HEK293 (cell line): Measurements from ENCODE around the gene PHGDH.

Experiments
- CTCF ChIA-PET: fragments of 350-600 bp; formaldehyde crosslinking; extraction: SDS; loops from one replicate; lab custom pipeline; 2021; ENCODE audit warnings: antibody characterized with exemption; lab: Yijun Ruan, JAX
- POLR2A ChIA-PET: fragments of 300-600 bp; formaldehyde crosslinking; extraction: SDS; loops from one replicate; lab custom pipeline; 2020; ENCODE audit warnings: antibody characterized with exemption, inconsistent platforms; lab: Yijun Ruan, JAX
- H3K27ac ChIP-seq: fragments of 200-500 bp; sonication (Bioruptor generic); 2 replicates; pipeline ENCODE4 v1.5.1; 2014; ENCODE audit warnings: low read depth, low read length, control low read depth, inconsistent platforms; ENCODE audit errors: extremely low read depth
- H3K36me3 ChIP-seq, 2 experiments: fragments of 200-500 bp in 1 of 2; sonication (Bioruptor generic) in 1 of 2; 1 replicate in 1 of 2; 2 replicates in 1 of 2; pipeline ENCODE4 v1.5.1; 2014 to 2017; ENCODE audit warnings: inconsistent platforms in 2 of 2, low read length in 2 of 2; ENCODE audit not compliant: control insufficient read depth in 2 of 2, insufficient read depth in 1 of 2
- H3K4me1 ChIP-seq: fragments of 200-500 bp; sonication (Bioruptor generic); 2 replicates; pipeline ENCODE4 v1.5.1; 2014; ENCODE audit warnings: mild to moderate bottlenecking, low read length, inconsistent platforms; ENCODE audit not compliant: control insufficient read depth, insufficient read depth
- H3K4me3 ChIP-seq: 2 replicates; pipeline ENCODE4 v1.5.1; 2011; ENCODE audit warnings: low read depth, mild to moderate bottlenecking, control low read depth, low read length, moderate library complexity
- H3K9me3 ChIP-seq: fragments of 200-500 bp; sonication (Bioruptor generic); 2 replicates; pipeline ENCODE4 v1.5.1; 2014; ENCODE audit warnings: low read depth, low read length, inconsistent platforms; ENCODE audit not compliant: control insufficient read depth, insufficient read depth
- EGR2 ChIP-seq: fragments of 450-650 bp; formaldehyde crosslinking; IDR thresholded peaks from 2 replicates; pipeline ENCODE4 v1.5.1; 2016; ENCODE audit warnings: low read depth, missing biosample characterization, missing genetic modification characterization
- FEZF1 ChIP-seq: fragments of 450-650 bp; formaldehyde crosslinking; IDR thresholded peaks from 2 replicates; pipeline ENCODE4 v1.5.1; 2016; ENCODE audit warnings: missing biosample characterization, missing genetic modification characterization
- GLI4 ChIP-seq: fragments of 450-650 bp; formaldehyde crosslinking; IDR thresholded peaks from 2 replicates; pipeline ENCODE4 v1.5.1; 2016; ENCODE audit warnings: missing biosample characterization, missing genetic modification characterization
- GLIS1 ChIP-seq: fragments of 450-650 bp; formaldehyde crosslinking; IDR thresholded peaks from 2 replicates; pipeline ENCODE4 v1.5.1; 2016; ENCODE audit warnings: missing biosample characterization, missing genetic modification characterization
- SP2 ChIP-seq: fragments of 450-650 bp; formaldehyde crosslinking; IDR thresholded peaks from 2 replicates; pipeline ENCODE4 v1.5.1; 2016; ENCODE audit warnings: missing biosample characterization, missing genetic modification characterization
- SP3 ChIP-seq: fragments of 450-650 bp; formaldehyde crosslinking; IDR thresholded peaks from 2 replicates; pipeline ENCODE4 v1.5.1; 2016; ENCODE audit warnings: missing biosample characterization, missing genetic modification characterization
- TCF7L2 ChIP-seq: IDR thresholded peaks from 2 replicates; pipeline ENCODE4 v1.6.1; 2011; ENCODE audit warnings: low read depth, mild to moderate bottlenecking, inconsistent platforms, low read length, moderate library complexity, borderline replicate concordance
- ZBTB8A ChIP-seq: fragments of 450-650 bp; formaldehyde crosslinking; IDR thresholded peaks from 2 replicates; pipeline ENCODE4 v1.5.1; 2016; ENCODE audit warnings: missing biosample characterization, missing genetic modification characterization
- ZIC2 ChIP-seq: fragments of 450-650 bp; formaldehyde crosslinking; IDR thresholded peaks from 2 replicates; pipeline ENCODE4 v1.5.1; 2016; ENCODE audit warnings: missing biosample characterization, missing genetic modification characterization
- ZNF335 ChIP-seq: fragments of 450-650 bp; formaldehyde crosslinking; conservative IDR thresholded peaks from 2 replicates; pipeline ENCODE4 v1.5.1; 2016; ENCODE audit warnings: missing biosample characterization, missing genetic modification characterization
- ZNF366 ChIP-seq: fragments of 450-650 bp; formaldehyde crosslinking; conservative IDR thresholded peaks from 2 replicates; pipeline ENCODE4 v1.5.1; 2016; ENCODE audit warnings: missing biosample characterization, missing genetic modification characterization
- ZNF394 ChIP-seq: fragments of 450-650 bp; formaldehyde crosslinking; IDR thresholded peaks from 2 replicates; pipeline ENCODE4 v1.5.1; 2016; ENCODE audit warnings: missing biosample characterization, missing genetic modification characterization, mild to moderate bottlenecking, moderate library complexity, borderline replicate concordance
- ZNF596 ChIP-seq: fragments of 450-650 bp; IDR thresholded peaks from 2 replicates; pipeline ENCODE4 v1.5.0; 2018; ENCODE audit warnings: missing biosample characterization, mild to moderate bottlenecking, missing genetic modification characterization, moderate library complexity
- ZNF629 ChIP-seq: fragments of 450-650 bp; formaldehyde crosslinking; IDR thresholded peaks from 2 replicates; pipeline ENCODE4 v1.5.1; 2017; ENCODE audit warnings: missing biosample characterization, missing genetic modification characterization
- ZNF785 ChIP-seq: fragments of 450-650 bp; formaldehyde crosslinking; IDR thresholded peaks from 2 replicates; pipeline ENCODE4 v1.5.1; 2016; ENCODE audit warnings: missing biosample characterization, missing genetic modification characterization
- ZSCAN16 ChIP-seq: fragments of 450-650 bp; formaldehyde crosslinking; IDR thresholded peaks from 2 replicates; pipeline ENCODE4 v1.5.1; 2016; ENCODE audit warnings: missing biosample characterization, missing genetic modification characterization
- TF ChIP-seq, protein P1 (sequence below): fragments of 450-650 bp; formaldehyde crosslinking; IDR thresholded peaks from 2 replicates; pipeline ENCODE4 v1.5.1; 2016; ENCODE audit warnings: missing biosample characterization, missing genetic modification characterization
- TF ChIP-seq, protein P2 (sequence below): fragments of 450-650 bp; formaldehyde crosslinking; IDR thresholded peaks from 2 replicates; pipeline ENCODE4 v1.5.1; 2016; ENCODE audit warnings: missing biosample characterization, missing genetic modification characterization
- TF ChIP-seq, protein P3 (sequence below): fragments of 450-650 bp; formaldehyde crosslinking; IDR thresholded peaks from 2 replicates; pipeline ENCODE4 v1.5.1; 2016; ENCODE audit warnings: missing biosample characterization, missing genetic modification characterization
- TF ChIP-seq, protein P4 (sequence below): fragments of 450-650 bp; formaldehyde crosslinking; IDR thresholded peaks from 2 replicates; pipeline ENCODE4 v1.5.1; 2016; ENCODE audit warnings: missing biosample characterization, missing genetic modification characterization
- TF ChIP-seq, protein P5 (sequence below): fragments of 450-650 bp; formaldehyde crosslinking; IDR thresholded peaks from 2 replicates; pipeline ENCODE4 v1.5.1; 2016; ENCODE audit warnings: missing biosample characterization, missing genetic modification characterization
- TF ChIP-seq, protein P6 (sequence below): fragments of 450-650 bp; formaldehyde crosslinking; IDR thresholded peaks from 2 replicates; pipeline ENCODE4 v1.5.1; 2017; ENCODE audit warnings: missing biosample characterization, missing genetic modification characterization
- TF ChIP-seq, protein P7 (sequence below): fragments of 450-650 bp; formaldehyde crosslinking; IDR thresholded peaks from 2 replicates; pipeline ENCODE4 v1.5.1; 2016; ENCODE audit warnings: missing biosample characterization, missing genetic modification characterization

Gene PHGDH

DNA sequence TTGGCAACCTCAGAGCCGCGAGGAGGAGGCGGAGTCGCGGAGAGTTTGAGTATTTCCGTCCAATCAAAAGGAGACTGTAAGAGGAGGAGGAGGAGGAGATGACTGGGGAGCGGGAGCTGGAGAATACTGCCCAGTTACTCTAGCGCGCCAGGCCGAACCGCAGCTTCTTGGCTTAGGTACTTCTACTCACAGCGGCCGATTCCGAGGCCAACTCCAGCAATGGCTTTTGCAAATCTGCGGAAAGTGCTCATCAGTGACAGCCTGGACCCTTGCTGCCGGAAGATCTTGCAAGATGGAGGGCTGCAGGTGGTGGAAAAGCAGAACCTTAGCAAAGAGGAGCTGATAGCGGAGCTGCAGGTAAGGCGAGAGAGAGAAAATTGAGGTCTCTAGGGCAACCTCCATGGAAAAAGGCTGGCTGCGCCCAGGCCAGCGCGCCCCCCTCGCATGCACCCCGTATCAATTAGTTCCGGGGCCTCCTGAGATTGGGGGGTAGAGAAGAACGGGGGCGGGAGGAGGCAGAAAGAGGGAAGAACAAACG lies at the start of gene PHGDH (continued):
- TF ChIP-seq GLI4 (tag by site-specific recombination) (no peak), EGR2 (0 out of 2 replicates have a peak, but pooled peaks have one; percentile 38), ZNF394 (tag by site-specific recombination) (peak; percentile 77; the same call in 1 of the 2 replicates), ZSCAN16 (tag by site-specific recombination) (no peak), SP2 (tag by site-specific recombination) (peak; percentile 65), ZBTB8A (tag by site-specific recombination) (peak; percentile 30; the same call in 1 of the 2 replicates), SP3 (tag by site-specific recombination) (peak; percentile 55), ZNF366 (0 out of 2 replicates have a peak, but pooled peaks have one; percentile 10), ZNF629 (0 out of 2 replicates have a peak, but pooled peaks have one; percentile 19), ZNF785 (no peak)
- TF ChIP-seq, protein P1, sequence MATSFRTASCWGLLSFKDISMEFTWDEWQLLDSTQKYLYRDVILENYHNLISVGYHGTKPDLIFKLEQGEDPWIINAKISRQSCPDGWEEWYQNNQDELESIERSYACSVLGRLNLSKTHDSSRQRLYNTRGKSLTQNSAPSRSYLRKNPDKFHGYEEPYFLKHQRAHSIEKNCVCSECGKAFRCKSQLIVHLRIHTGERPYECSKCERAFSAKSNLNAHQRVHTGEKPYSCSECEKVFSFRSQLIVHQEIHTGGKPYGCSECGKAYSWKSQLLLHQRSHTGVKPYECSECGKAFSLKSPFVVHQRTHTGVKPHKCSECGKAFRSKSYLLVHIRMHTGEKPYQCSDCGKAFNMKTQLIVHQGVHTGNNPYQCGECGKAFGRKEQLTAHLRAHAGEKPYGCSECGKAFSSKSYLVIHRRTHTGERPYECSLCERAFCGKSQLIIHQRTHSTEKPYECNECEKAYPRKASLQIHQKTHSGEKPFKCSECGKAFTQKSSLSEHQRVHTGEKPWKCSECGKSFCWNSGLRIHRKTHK (tag by site-specific recombination): no peak
- TF ChIP-seq, protein P2, sequence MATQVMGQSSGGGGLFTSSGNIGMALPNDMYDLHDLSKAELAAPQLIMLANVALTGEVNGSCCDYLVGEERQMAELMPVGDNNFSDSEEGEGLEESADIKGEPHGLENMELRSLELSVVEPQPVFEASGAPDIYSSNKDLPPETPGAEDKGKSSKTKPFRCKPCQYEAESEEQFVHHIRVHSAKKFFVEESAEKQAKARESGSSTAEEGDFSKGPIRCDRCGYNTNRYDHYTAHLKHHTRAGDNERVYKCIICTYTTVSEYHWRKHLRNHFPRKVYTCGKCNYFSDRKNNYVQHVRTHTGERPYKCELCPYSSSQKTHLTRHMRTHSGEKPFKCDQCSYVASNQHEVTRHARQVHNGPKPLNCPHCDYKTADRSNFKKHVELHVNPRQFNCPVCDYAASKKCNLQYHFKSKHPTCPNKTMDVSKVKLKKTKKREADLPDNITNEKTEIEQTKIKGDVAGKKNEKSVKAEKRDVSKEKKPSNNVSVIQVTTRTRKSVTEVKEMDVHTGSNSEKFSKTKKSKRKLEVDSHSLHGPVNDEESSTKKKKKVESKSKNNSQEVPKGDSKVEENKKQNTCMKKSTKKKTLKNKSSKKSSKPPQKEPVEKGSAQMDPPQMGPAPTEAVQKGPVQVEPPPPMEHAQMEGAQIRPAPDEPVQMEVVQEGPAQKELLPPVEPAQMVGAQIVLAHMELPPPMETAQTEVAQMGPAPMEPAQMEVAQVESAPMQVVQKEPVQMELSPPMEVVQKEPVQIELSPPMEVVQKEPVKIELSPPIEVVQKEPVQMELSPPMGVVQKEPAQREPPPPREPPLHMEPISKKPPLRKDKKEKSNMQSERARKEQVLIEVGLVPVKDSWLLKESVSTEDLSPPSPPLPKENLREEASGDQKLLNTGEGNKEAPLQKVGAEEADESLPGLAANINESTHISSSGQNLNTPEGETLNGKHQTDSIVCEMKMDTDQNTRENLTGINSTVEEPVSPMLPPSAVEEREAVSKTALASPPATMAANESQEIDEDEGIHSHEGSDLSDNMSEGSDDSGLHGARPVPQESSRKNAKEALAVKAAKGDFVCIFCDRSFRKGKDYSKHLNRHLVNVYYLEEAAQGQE: 0 out of 2 replicates have a peak, but pooled peaks have one; percentile 23

DNA sequence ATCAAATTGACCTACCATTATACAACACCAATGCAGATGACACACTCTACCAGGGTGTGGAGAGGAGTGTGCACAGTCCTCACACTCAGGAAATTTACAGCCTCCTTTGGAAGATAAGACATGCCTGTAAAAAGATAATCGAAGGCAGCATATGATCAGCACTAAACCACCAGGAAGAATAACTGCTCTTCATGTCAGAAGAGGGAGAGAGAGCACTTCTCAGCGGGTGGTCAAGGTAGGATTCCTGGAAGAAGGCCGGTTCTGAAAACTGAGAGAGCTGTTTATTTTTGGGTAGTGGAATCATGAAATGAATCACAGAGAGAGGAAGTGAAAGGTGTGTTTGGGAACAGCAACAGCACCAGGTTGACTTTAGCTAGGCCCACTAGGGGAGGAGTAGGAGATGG lies 49.7 kb upstream of the PHGDH start:
- no peak overlapping the region for H3K27ac ChIP-seq
- POLR2A ChIA-PET: interaction anchor here (4.1 kb wide), 1 partner anchor 14 kb away, joined by 30 read pairs; the partner anchor contains the start of gene ZNF697
- TF ChIP-seq, protein P3, sequence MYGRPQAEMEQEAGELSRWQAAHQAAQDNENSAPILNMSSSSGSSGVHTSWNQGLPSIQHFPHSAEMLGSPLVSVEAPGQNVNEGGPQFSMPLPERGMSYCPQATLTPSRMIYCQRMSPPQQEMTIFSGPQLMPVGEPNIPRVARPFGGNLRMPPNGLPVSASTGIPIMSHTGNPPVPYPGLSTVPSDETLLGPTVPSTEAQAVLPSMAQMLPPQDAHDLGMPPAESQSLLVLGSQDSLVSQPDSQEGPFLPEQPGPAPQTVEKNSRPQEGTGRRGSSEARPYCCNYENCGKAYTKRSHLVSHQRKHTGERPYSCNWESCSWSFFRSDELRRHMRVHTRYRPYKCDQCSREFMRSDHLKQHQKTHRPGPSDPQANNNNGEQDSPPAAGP (tag by site-specific recombination): peak; percentile 28; the same call in 1 of the 2 replicates
- peak; percentile 51; the same call in 1 of the 2 replicates for TF ChIP-seq GLIS1 (tag by site-specific recombination)
- TF ChIP-seq ZIC2 (tag by site-specific recombination): peak; percentile 53; the same call in 1 of the 2 replicates
- TF ChIP-seq FEZF1 (tag by site-specific recombination): peak; percentile 91
- TF ChIP-seq, protein P4, sequence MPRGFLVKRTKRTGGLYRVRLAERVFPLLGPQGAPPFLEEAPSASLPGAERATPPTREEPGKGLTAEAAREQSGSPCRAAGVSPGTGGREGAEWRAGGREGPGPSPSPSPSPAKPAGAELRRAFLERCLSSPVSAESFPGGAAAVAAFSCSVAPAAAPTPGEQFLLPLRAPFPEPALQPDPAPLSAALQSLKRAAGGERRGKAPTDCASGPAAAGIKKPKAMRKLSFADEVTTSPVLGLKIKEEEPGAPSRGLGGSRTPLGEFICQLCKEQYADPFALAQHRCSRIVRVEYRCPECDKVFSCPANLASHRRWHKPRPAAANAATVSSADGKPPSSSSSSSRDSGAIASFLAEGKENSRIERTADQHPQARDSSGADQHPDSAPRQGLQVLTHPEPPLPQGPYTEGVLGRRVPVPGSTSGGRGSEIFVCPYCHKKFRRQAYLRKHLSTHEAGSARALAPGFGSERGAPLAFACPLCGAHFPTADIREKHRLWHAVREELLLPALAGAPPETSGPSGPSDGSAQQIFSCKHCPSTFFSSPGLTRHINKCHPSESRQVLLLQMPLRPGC (tag by site-specific recombination): no peak
- TF ChIP-seq, protein P5, sequence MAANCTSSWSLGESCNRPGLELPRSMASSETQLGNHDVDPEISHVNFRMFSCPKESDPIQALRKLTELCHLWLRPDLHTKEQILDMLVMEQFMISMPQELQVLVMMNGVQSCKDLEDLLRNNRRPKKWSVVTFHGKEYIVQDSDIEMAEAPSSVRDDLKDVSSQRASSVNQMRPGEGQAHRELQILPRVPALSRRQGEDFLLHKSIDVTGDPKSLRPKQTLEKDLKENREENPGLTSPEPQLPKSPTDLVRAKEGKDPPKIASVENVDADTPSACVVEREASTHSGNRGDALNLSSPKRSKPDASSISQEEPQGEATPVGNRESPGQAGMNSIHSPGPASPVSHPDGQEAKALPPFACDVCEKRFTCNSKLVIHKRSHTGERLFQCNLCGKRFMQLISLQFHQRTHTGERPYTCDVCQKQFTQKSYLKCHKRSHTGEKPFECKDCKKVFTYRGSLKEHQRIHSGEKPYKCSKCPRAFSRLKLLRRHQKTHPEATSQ (tag by site-specific recombination): no peak
- TF ChIP-seq, protein P6, sequence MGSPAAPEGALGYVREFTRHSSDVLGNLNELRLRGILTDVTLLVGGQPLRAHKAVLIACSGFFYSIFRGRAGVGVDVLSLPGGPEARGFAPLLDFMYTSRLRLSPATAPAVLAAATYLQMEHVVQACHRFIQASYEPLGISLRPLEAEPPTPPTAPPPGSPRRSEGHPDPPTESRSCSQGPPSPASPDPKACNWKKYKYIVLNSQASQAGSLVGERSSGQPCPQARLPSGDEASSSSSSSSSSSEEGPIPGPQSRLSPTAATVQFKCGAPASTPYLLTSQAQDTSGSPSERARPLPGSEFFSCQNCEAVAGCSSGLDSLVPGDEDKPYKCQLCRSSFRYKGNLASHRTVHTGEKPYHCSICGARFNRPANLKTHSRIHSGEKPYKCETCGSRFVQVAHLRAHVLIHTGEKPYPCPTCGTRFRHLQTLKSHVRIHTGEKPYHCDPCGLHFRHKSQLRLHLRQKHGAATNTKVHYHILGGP (tag by site-specific recombination): peak; percentile 85
- TF ChIP-seq, protein P7, sequence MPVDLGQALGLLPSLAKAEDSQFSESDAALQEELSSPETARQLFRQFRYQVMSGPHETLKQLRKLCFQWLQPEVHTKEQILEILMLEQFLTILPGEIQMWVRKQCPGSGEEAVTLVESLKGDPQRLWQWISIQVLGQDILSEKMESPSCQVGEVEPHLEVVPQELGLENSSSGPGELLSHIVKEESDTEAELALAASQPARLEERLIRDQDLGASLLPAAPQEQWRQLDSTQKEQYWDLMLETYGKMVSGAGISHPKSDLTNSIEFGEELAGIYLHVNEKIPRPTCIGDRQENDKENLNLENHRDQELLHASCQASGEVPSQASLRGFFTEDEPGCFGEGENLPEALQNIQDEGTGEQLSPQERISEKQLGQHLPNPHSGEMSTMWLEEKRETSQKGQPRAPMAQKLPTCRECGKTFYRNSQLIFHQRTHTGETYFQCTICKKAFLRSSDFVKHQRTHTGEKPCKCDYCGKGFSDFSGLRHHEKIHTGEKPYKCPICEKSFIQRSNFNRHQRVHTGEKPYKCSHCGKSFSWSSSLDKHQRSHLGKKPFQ (tag by site-specific recombination): peak; percentile 61; the same call in 1 of the 2 replicates
- TF ChIP-seq ZNF596: 0 out of 2 replicates have a peak, but pooled peaks have one; percentile 21
- TF ChIP-seq ZNF335 (tag by site-specific recombination): peak; percentile 25; the same call in 1 of the 2 replicates
- no peak for TF ChIP-seq TCF7L2
- TF ChIP-seq, all 188 proteins: peak for 8
- no peaks in the 10 kb centered on the region for H3K4me1 ChIP-seq
- CTCF ChIA-PET: interaction anchor here (0.6 to 10.6 kb wide), 11 partner anchors 9 to 195 kb away, joined by 3 to 190 read pairs (median 7); partner anchors contain the start of gene ZNF697
- no peak overlapping the region for H3K4me3 ChIP-seq
- H3K36me3 ChIP-seq: no peaks in the 10 kb centered on the region
- H3K9me3 ChIP-seq: no peaks in the 10 kb centered on the region
